Vagina (tissue), 2 donors: Measurements from ENCODE around the gene LTBP3. TPM values are rescaled to one million over a fixed set of nuclear protein-coding genes. Genes with fewer than 3 reads are reported as not detected.
"Not testable (repeated sequence)": the region's sequence is repeated elsewhere in the genome, so short reads cannot be mapped to it uniquely, and the experiment has no call there.

ENCODE experiments used
- DNase-seq, 2 donors: peaks; one replicate each; pipeline ENCODE4 v3.0.0-alpha.2; 2017; ENCODE audit errors: extremely low spot score in 2 of 2
- H3K27ac ChIP-seq: fragments of 200-600 bp; sonication (generic); one replicate; pipeline ENCODE4 v1.5.1; 2019
- H3K27me3 ChIP-seq: fragments of 200-600 bp; sonication (generic); one replicate; pipeline ENCODE4 v1.5.1; 2019
- H3K36me3 ChIP-seq, 2 donors: fragments of 200-600 bp; sonication (generic); one replicate each; pipeline ENCODE4 v1.5.1; 2017 to 2019
- H3K4me1 ChIP-seq: fragments of 200-600 bp; sonication (generic); one replicate; pipeline ENCODE4 v1.5.1; 2019
- H3K4me3 ChIP-seq, 2 donors: fragments of 200-600 bp; sonication (generic); 1 replicate in 1 of 2; 2 replicates in 1 of 2; pipeline ENCODE4 v1.5.1; 2016 to 2019
- H3K9me3 ChIP-seq: fragments of 200-600 bp; sonication (generic); one replicate; pipeline ENCODE4 v1.5.1; 2019
- POLR2A ChIP-seq, 2 donors: fragments of 450-650 bp; IDR thresholded peaks; one replicate each; pipeline ENCODE4 v1.6.1; 2017; ENCODE audit warnings: antibody characterized with exemption in 2 of 2, mild to moderate bottlenecking in 2 of 2, moderate library complexity in 2 of 2
- POLR2AphosphoS5 ChIP-seq, 2 donors: sonication (generic); formaldehyde crosslinking; IDR thresholded peaks; one replicate each; pipeline ENCODE4 v1.9.0; 2017; ENCODE audit warnings: antibody characterized with exemption in 2 of 2, mild to moderate bottlenecking in 2 of 2, low read depth in 1 of 2; ENCODE audit not compliant: insufficient read depth in 1 of 2
- intact Hi-C: fragments of 100-400 bp; cut with DNase I; formaldehyde crosslinking; loops from one replicate; pipeline ENCODE4 v1.15.1; 2023
- total RNA-seq: library from RNA; depleted of rRNA; stranded (reverse); fragments of >200 nt; gene quantifications from one replicate; pipeline ENCODE4 v1.2.3, GENCODE V29; 2016
- TF ChIP-seq, protein P1 (sequence below), 3 experiments: fragments of 450-650 bp in 2 of 3; fragments of 200-600 bp in 1 of 3; sonication (generic) in 1 of 3; IDR thresholded peaks; one replicate each; pipeline ENCODE4 v1.5.1; 2017 to 2019; ENCODE audit warnings: antibody characterized with exemption in 3 of 3, mild to moderate bottlenecking in 2 of 3, moderate library complexity in 2 of 3

Gene LTBP3
- total RNA-seq, 1 donor from 2014 or later = 246 TPM

DNA sequence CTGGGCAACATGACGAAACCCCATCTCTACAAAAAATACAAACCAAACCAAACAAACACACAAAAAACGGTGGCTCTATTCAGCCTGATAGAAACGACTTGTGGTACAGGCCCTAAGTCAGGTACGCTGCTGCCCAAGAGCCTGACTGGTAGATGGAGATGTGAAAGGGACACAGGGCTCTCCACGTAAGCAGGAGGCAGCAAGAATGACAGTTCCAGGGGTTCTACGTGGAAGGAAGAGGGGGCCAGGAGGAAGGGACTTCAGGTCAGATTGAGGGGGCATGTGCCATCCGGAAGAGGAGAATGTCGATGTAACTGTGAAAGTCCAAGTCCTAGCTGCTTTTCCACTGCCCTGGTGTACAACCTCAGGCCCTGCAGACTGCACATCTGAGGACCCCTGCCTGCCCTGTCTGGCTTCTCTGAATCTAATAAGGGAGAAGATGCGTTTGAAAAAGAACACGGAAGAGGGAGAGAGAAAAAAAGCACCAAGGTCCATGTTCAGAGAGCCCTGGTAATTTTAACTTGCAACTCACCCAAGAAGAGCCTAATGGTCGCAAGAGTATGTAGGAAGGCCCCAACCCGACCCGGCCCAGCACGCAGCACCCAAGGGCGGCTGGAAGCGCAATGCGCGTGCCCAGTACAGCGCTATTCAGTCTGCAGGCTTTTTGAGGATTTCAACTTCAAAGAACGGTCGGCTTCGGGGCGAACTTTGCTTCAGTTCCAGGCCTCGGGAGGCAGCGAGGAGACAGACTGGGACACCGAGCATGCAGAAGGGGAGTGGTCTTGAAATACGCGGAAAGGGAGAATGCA lies 11.2 kb upstream of the LTBP3 start:
- H3K4me1 ChIP-seq = peaks cover 69% of the 10 kb centered on the region
- intact Hi-C loops = no loop called here
- TF ChIP-seq, protein P1, sequence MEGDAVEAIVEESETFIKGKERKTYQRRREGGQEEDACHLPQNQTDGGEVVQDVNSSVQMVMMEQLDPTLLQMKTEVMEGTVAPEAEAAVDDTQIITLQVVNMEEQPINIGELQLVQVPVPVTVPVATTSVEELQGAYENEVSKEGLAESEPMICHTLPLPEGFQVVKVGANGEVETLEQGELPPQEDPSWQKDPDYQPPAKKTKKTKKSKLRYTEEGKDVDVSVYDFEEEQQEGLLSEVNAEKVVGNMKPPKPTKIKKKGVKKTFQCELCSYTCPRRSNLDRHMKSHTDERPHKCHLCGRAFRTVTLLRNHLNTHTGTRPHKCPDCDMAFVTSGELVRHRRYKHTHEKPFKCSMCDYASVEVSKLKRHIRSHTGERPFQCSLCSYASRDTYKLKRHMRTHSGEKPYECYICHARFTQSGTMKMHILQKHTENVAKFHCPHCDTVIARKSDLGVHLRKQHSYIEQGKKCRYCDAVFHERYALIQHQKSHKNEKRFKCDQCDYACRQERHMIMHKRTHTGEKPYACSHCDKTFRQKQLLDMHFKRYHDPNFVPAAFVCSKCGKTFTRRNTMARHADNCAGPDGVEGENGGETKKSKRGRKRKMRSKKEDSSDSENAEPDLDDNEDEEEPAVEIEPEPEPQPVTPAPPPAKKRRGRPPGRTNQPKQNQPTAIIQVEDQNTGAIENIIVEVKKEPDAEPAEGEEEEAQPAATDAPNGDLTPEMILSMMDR (IDR thresholded peaks at IDR 0.05) = no peak
- TF ChIP-seq POLR2A (IDR thresholded peaks at IDR 0.05) = no peak
- no peak for TF ChIP-seq POLR2AphosphoS5 (IDR thresholded peaks at IDR 0.05; ENCODE audit: insufficient read depth in 1 of 2, low read depth in 1 of 2)

DNA sequence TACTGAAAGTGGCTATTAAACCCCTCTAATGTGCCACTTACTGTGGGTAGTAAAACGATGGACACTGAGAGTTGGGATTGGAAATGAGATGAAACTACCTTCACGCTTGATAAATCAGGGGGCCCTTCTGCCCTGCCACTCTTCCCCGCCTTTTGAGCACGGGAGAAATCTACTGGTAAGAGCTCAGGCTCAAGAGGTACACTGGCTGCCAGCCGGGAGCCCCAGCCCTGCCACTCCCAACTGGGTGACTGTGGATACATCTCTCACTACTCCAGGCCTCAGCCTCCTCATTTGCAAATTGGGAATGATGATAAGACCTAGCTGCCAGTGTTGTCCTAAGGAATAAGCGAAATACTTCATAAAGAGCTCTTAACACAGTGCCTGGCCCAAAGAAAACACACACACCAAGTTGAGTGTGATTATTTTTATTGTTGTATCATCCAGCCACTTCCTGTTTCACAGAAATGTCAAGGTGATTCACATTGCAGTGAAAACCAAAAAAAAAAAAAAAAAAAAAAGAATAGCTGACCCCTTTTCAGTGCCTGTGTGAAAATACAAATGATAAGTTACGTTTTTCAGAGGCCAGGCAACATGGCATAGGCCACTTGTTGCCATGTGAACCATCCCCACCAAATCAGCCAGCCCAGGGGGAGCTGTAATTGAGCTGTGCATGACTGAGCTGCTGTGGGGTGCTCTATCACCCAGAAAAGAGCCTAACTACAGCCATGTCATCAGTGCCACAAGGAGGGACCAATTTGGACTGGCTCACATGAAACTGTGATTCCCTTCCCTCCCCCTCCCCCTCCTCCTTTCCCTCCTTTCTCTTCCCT lies 7.7 kb upstream of the LTBP3 start:
- Histone ChIP-seq H3K9me3 (no peaks in the 10 kb centered on the region), H3K4me1 (peaks cover 46% of the 10 kb centered on the region), H3K4me3 (no peak overlapping the region), H3K27ac (peak overlapping the region; percentile 18), H3K36me3 (no peaks in the 10 kb centered on the region), H3K27me3 (no peaks in the 10 kb centered on the region)
- no peak for DNase-seq
- intact Hi-C loops = no loop called here
- TF ChIP-seq POLR2AphosphoS5 (IDR thresholded peaks at IDR 0.05; ENCODE audit: insufficient read depth in 1 of 2, low read depth in 1 of 2) = no peak
- TF ChIP-seq, protein P1 (IDR thresholded peaks at IDR 0.05) = no peak
- TF ChIP-seq POLR2A (IDR thresholded peaks at IDR 0.05) = no peak

More for the DNA sequence above, 11.2 kb upstream of the LTBP3 start:
- no peaks in the 10 kb centered on the region for H3K36me3 ChIP-seq
- no peak for DNase-seq
- H3K27me3 ChIP-seq = no peaks in the 10 kb centered on the region
- H3K4me3 ChIP-seq = peak overlapping the region; percentile 81 to 98
- H3K9me3 ChIP-seq = no peaks in the 10 kb centered on the region
- peak overlapping the region; percentile 93 for H3K27ac ChIP-seq

DNA sequence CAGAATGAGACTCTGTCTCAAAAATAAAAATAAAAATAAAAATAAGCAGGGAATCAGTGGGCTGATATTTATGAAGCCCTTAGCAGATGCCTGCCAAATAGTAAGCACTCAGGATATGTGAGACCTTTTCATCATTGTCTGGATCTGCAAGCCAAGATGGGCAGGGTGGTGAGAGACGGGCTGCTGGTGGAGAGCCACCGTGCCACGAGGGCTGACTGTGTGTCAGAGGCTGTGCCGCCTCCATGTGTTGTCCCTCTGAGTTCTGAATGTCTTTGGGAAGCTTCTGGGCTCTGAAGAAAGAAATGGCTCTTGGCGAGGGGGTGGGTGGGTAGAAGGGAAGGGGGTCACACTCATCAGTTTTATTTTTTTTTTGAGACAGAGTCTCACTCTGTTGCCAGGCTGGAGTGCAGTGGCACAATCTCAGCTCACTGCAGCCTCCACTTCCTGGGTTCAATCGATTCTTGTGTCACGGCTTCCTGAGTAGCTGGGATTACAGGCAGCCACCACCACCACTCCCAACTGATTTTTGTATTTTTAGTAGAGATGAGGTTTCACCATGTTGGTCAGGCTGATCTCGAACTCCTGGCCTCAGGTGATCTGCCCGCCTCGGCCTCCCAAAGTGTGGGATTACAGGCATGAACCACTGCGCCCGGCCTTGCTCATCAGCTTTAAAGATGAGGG lies 6.9 kb upstream of the LTBP3 start:
- H3K4me3 ChIP-seq, H3K27me3 ChIP-seq, H3K9me3 ChIP-seq, H3K36me3 ChIP-seq, DNase-seq, intact Hi-C loops: not testable (repeated sequence)
- peak overlapping the region; percentile 18 for H3K27ac ChIP-seq
- peaks cover 51% of the 10 kb centered on the region for H3K4me1 ChIP-seq

DNA sequence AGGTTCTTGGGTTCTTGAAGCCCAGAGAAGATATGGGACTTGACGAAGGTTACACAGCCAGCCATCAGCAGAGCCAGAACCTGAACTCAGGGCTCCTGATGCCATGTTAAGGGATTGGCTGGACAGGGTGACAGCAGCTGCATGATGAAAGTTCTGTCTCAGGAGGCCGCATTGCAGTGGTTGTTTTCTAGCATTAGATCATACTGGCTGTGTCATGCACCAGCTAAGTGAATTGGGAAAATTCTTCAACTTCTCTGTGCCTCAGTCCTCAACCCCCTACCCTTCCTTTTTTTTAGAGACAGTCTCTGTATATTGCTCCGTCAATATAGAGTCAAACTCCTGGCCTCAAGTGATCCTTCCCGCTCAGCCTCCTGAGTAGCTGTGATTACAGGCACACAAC lies 5.4 kb upstream of the LTBP3 start:
- no peaks in the 10 kb centered on the region for H3K9me3 ChIP-seq
- peaks cover 53% of the 10 kb centered on the region for H3K4me1 ChIP-seq
- H3K4me3 ChIP-seq = no peak overlapping the region
- H3K27ac ChIP-seq = no peak overlapping the region
- TF ChIP-seq POLR2AphosphoS5 (IDR thresholded peaks at IDR 0.05; ENCODE audit: insufficient read depth in 1 of 2, low read depth in 1 of 2) (no peak), POLR2A (IDR thresholded peaks at IDR 0.05) (no peak)
- TF ChIP-seq, protein P1 (IDR thresholded peaks at IDR 0.05) = no peak
- H3K27me3 ChIP-seq = no peaks in the 10 kb centered on the region
- DNase-seq = no peak
- intact Hi-C loops = no loop called here
- H3K36me3 ChIP-seq = no peaks in the 10 kb centered on the region

DNA sequence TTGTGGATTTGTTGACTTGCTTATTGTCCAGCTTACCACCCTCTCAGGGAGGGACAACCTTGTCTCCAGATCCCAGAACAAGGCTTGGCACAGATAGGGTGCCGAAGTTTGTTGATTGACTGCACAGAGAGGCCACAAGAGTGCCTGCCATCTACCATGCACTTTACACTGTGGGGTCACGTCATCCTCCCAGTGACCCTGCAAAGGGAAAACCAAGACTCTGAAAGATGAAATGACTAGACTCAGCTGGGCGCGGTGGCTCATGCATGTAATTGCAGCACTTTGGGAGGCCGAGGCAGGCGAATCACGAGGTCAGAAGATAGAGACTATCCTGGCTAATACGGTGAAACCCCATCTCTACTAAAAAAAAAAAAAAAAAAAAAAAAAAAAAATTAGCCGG lies 4.6 kb upstream of the LTBP3 start:
- intact Hi-C loops = no loop called here
- H3K4me3 ChIP-seq = no peak overlapping the region
- no peak for DNase-seq
- no peaks in the 10 kb centered on the region for H3K27me3 ChIP-seq
- peaks cover 48% of the 10 kb centered on the region for H3K4me1 ChIP-seq
- TF ChIP-seq, protein P1 (IDR thresholded peaks at IDR 0.05) = no peak
- no peak for TF ChIP-seq POLR2AphosphoS5 (IDR thresholded peaks at IDR 0.05; ENCODE audit: insufficient read depth in 1 of 2, low read depth in 1 of 2)
- no peak for TF ChIP-seq POLR2A (IDR thresholded peaks at IDR 0.05)
- H3K9me3 ChIP-seq = no peaks in the 10 kb centered on the region
- no peaks in the 10 kb centered on the region for H3K36me3 ChIP-seq
- H3K27ac ChIP-seq = no peak overlapping the region
